ENCODE data around the gene SH2D5.

SH2D5 gene

GRCh38 chr1:20732588-20733359 is at the start of gene SH2D5:
Gene SH2D5, minus strand, starts transcription at chr1:20732703. Its CDS starts 4,659 bp downstream, at chr1:20728044.
- DNase-seq (ENCODE audit: low spot score): peak; percentile 79
- no peak for TF ChIP-seq CTCF (IDR thresholded peaks at IDR 0.05; ENCODE audit: borderline replicate concordance, control extremely low read depth, extremely low read depth, insufficient read depth, missing control alignments)
- in situ Hi-C loops (cut with MboI; ENCODE audit: low sequenced_read_pairs, unreplicated experiment): no loop called here

GRCh38 chr1:20775700-20776099 is 43.2 kb upstream of the SH2D5 start:
- in situ Hi-C loops (cut with MboI; ENCODE audit: low sequenced_read_pairs, unreplicated experiment): no loop called here
- TF ChIP-seq CTCF (IDR thresholded peaks at IDR 0.05; ENCODE audit: borderline replicate concordance, control extremely low read depth, extremely low read depth, insufficient read depth, missing control alignments): no peak
- DNase-seq (ENCODE audit: low spot score): no peak

DNA sequence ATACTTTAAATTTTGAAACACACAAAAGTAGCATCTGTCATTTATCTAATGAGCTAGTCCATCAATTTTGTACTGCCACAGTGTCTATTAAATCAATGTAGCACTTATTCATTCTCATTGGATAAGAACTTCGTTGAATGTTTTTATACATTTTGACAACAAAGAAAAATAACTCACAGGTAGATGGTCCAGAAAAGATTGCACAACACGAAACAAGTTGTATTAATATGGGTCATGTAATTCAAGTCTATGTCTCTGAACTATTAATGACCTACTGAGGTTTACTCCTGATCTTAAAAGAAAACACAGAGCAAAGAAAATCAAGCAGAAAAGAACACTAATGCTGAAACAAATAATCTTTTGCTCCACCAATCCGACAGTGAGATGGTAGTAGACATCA is 39.3 kb upstream of the SH2D5 start:
- in situ Hi-C loops (cut with MboI; ENCODE audit: low sequenced_read_pairs, unreplicated experiment): no loop called here
- DNase-seq (ENCODE audit: low spot score): no peak
- TF ChIP-seq CTCF (IDR thresholded peaks at IDR 0.05; ENCODE audit: borderline replicate concordance, control extremely low read depth, extremely low read depth, insufficient read depth, missing control alignments): no peak

DNA sequence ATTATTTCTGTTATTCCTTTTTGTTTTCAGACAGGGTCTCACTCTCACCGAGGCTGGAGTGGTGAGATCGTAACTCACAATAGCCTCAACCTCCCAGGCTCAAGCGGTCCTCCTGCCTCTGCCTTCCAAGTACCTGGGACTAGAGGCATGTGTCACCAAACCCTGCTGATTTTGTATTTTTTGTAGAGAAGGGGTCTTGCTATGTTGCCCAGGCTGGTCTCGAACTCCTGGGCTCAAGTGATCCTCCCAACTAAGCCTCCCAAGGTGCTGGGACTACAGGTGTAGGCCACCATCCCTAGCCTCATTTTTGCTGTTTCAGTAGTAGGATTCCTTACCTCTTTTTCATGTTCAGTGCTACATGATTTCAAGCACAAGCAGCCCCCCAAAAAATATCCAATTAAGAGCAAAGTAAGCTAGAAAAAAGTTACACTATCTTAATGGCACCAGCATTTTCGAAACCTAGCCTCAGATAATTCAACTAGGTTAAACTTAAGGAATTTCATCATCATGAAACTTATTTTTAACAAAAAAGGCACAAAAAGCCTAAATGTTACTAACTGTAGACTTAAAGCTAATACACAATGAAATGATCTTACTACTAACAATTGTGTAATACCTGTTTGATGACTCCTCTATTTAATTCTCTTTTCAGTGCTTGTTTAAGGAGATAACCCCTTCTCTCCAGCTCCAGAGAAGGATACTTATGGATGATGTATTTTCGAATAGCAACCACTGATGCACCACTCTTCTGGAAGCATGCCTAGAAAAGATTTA is 38.0 kb upstream of the SH2D5 start:
- no peak for TF ChIP-seq CTCF (IDR thresholded peaks at IDR 0.05; ENCODE audit: borderline replicate concordance, control extremely low read depth, extremely low read depth, insufficient read depth, missing control alignments)
- no peak for DNase-seq (ENCODE audit: low spot score)
- in situ Hi-C loops (cut with MboI; ENCODE audit: low sequenced_read_pairs, unreplicated experiment): no loop called here

DNA sequence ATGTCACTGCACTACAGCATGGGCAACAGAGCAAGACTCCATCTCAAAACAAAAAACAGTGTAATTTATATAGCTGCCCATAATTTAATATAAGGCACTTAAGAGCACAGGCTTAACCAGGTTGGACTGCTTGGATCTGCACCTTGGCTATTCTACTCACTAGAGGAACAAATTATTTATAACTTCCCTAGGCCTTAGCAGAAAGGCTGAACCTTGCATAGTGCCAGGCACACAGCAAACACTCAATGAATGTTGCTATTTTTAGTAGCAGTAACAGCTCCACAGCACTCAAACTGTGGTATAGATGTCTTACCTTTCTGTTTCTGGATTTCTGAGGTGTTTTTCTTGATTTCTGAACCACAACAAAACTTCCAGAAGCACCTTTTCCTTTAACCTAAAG is 34.8 kb upstream of the SH2D5 start:
- TF ChIP-seq CTCF (IDR thresholded peaks at IDR 0.05; ENCODE audit: borderline replicate concordance, control extremely low read depth, extremely low read depth, insufficient read depth, missing control alignments): no peak
- in situ Hi-C loops (cut with MboI; ENCODE audit: low sequenced_read_pairs, unreplicated experiment): no loop called here
- no peak for DNase-seq (ENCODE audit: low spot score)

GRCh38 chr1:20763417-20763816 is 30.9 kb upstream of the SH2D5 start:
- in situ Hi-C loops (cut with MboI; ENCODE audit: low sequenced_read_pairs, unreplicated experiment): no loop called here
- DNase-seq (ENCODE audit: low spot score): no peak
- TF ChIP-seq CTCF (IDR thresholded peaks at IDR 0.05; ENCODE audit: borderline replicate concordance, control extremely low read depth, extremely low read depth, insufficient read depth, missing control alignments): no peak
